ENCODE data around the gene CCDC181.
"Not testable (repeated sequence)": the region's sequence is repeated elsewhere in the genome, so short reads cannot be mapped to it uniquely, and the experiment has no call there.

The CCDC181 gene

DNA sequence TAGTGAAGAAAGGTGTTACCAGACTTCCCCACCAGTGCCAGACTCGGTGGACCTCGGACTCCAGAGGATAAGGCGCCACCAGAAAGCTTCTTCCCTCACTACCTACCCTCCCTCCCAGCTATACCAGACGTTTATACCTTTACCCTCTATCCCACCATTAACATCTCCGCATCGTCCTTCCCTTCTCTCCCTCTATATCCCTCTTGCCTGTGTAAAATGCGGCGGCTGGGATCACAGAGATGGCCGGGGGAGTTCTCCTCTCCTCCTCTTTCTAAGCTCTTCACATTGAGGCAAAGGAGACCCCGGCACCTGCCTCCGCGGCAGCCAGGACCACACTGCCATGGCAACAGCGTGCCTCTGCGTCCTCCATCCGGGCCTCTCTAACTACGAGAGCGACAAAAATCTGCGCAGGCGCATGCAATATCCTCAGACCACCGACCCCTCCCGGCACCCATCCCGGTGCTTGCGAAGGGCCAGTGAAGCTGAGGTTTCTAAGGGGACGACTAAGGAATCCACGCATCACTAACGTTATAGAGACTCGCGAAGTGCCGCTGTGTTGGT, at the start of gene CCDC181:
Gene CCDC181, minus strand, starts transcription at position 394 of the 561 bp plus-strand sequence. CDS start 2,547 bp downstream, outside the sequence.
- no peak for DNase-seq

DNA sequence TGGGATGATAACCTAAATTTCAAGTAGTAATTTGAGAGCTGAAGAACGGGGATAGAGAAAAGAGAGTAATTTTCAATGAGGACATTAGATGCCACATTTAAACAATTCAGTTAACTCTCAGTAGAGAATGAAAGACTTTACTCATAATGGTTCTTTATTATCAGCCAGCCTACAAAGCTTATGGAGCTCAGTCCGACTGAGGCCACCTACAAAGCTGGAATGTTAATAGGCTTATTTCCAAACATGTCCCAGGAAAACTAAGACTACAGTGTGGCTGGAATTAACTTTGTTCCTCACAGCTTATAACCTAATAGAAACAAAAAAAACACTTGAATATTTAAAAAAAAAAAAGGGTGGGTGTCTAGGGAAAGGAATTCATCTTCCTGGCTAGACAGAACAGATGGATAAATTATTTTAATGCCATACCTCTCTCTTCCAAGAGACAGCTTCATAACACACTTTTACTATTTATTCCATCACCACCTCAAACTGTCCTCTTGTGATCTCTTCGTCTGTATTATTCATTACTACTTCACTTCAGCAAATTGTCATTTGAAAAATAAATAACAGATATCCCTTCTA, 48.6 kb upstream of the CCDC181 start:
- no peak for DNase-seq

DNA sequence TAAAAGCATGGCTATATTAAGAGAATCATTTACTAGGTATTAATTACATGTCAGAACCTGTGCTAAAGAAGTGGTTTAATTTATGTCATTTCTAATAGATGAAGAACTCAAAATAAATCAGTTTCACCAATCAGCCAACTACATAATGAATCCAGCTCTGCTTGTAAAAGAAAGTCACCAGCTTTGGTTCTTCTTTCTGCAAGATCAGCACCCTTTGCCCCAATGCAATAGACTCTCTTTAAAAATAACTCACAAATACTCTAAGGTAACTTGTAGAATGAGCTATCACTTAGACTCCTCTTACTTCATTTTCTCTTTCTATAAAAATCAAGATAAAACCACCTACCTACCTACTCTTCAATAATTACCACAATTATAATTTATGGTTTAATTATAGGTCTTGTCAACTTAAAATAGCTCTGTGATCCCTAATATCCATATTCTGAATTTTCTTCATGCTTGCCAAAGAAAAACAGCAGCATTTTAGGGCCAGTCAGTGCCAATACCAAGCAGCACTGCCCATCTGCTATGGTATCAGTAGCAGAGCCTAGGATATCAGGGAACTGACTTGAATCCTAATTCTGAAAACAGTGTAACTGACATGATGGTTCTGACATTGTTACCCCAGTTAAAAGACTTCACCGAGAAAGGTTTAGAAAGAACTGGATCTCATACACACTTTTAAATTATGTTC, 47.2 kb upstream of the CCDC181 start:
- no peak for DNase-seq

DNA sequence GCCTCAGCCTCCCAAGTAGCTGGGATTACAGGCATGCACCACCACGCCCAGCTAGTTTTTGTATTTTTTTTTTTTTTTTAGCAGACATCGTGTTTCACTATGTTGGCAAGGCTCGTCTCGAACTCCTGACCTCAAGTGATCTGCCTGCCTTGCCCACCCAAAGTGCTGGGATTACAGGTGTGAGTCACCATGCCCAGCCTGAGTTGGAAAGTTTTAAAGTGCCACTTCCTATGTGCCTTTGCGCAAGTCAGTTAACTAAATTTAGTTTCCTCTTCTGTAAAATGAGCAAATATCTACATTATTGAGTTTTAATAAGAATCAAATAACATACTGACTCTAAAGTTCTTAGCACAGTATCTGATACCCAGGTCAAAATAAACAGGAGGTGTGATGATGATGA, 46.1 kb upstream of the CCDC181 start:
- DNase-seq = peak; percentile 50 to 66

DNA sequence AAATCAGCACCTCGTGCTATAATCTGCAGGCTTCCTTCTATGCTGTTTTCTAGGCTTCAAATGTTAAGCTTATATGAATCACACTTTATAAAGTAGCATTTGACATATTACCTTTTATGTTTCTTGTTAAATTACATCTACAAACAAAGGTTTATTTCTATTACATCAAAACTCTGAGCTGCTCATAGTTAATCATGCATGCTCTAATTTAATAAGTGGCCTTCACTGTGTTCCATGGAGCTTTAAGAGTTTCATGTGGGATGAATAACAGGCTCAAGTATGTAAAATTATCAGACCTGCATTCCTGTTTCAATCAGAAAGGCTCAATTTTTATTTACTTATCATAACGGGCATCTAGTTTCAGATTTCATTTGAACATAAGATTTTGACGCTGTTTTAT, 45.5 kb upstream of the CCDC181 start:
- DNase-seq = no peak

DNA sequence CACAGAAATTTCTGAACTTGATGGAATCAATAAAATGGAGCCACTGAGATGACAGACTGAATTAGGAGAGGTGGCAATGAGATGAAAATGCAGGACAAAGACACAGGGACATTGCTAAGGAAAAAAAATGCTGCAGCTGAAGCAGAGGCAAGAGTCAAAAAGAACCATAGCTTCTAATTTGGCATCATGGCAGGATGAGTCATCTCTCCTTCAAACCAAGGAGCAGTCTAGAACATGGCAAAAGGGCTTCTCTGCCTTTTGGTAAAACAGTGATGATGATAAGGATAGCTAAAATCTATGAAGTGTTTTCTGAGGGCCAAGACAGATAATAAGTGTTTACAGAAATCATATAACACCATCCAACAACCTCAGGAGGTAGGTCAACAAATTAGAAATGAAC, 41.7 kb upstream of the CCDC181 start:
- DNase-seq = no peak

DNA sequence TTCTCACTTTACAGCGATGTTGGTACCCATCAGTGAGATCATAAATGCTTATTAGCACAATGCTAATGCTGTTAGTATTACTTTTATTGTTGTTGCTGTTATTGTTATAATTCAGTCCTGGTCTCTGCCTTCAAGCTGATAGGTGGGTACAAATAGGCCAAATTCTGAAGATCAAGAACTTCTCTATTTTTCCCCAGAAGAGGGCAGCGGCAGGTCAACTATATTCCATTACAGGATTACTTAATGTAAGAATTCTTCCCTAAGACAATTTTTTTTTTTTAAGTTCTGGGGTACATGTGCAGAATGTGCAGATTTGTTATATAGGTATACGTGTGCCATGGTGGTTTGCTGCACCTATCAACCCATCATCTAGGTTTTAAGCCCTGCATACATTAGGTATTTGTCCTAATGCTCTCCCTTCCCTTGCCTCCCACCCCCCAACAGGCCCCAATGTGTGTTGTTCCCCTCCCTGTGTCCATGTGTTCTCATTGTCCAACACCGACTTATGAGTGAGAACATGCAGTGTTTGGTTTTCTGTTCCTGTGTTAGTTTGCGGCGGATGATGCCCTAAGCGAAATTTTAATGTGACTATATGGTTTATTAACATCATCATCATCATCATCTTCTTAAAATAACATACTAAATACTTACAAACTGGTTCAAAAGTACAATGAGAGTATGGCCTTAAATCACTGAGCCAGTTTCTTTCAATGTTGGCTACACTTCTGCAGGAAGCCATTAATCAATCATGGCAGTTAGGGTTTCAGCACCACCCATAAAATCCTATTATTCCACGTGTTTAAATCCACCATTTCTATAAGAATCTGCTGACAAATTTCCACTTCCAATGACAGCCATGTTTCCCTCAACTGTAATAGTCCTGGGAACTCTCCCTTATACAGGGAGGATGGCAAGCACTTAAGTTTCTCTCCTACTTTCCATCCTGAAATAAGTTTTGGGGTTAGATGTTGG, 39.3 kb upstream of the CCDC181 start:
- DNase-seq = peak; percentile 53 to 61

DNA sequence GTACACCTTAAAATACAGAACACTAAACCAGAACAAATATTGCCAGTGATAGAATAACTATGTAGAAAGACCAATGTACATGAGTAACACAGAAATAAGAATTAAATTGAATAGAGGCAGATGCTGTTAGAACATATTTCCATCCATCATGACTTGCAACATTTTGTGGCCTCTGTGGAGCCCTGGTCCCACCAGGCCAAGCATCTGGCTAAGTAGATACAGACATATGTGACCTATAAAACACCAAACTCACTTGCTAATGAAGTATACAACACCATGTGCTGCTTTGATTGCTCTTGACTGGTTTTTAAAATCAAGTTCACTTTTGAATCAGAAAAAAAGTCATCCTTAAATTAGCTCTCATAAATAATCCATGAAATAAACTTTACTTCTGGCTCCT, 38.0 kb upstream of the CCDC181 start:
- DNase-seq = no peak

DNA sequence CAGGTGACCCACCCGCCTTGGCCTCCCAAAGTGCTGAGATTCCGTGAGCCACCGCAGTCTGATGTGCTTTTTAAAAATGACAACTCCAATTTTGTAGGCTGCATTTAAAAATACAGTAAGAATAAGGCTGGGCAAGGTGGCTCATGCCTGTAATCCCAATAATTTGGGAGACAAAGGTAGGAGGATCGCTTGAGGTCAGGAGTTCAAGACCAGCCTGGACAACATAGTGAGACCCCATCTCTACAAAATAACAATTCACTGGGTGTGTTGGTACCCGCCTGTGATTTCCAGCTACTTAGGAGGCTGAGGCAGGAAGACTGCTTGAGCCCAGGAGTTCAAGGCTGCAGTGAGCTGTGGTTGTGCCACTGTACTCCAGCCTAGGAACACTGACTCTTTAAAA, 35.1 kb upstream of the CCDC181 start:
- DNase-seq = no peak

DNA sequence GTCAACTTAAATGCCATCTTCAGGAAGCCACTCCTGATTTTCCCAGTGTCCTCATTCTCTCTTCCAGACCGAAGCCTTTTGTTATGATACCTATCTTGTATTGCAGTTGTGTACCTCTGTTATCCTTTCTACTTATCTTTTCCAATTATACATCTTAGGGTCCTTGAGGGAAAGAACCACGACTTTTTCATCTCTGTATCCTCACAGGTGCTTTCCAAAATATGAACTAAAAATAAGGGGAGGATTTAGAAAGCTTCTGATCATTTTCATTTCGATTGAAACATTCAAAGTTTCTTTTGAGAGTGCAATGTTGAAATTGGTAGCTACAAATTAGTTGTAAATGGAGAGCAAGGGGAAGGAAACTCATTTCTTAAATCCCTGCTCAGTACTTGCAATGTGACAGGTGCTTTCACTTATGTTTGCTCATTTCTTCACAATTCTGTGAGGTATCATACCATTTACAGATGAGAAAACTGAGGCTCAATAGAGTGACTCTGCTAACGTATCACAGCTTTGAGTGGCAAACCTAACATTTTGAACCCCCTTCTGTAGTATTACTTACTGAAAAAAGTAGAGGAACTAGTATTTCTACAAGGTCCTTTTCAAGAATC, 34.2 kb upstream of the CCDC181 start:
- DNase-seq = no peak

DNA sequence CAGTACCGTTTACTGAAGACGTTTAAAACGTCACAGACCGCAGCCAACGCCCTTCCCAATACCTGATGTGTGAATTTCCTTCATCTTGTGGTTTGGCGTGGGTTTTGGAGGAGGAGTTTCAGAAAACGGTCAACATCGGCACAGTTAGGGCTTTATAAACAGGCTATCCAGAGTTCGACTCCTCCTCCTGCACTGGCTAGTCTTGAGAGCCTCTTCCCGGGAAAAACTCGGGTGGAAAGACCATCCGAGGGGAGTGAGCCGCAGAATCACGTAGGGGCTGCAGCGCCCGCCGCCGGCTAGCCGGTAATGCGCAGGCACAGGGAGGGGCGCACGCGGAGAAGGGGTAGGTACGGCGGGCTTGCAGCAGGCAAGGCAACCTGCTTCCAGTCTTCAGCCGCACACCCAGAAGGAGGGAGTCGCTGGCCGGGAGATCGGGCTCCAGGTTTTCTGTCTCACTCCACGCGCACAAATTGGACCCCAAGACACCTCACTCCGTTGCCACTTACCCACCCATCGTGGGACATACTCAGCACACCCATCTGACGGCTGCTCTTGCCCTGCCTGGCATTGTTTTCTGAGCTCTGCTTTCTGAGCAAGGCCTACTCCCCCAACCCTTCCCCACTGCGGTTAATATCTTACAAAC, 33.0 kb upstream of the CCDC181 start:
- no peak for DNase-seq

DNA sequence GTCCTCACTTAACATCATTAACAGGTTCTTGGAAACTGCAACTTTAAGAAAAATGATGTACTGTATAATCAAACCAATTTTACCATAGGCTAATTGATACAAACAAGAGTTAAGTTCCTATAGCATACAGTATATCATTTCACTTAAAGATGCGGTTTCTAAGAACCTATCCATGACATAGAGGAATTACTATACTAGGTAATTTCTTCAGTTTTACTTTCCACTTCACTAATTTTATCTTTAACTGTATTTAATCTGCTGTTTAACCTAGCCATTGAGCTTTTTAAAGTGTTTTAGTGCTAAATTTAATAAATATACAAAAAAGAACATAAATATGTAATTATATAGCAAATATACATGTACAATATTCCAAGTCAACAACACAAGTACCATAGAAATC, 30.2 kb upstream of the CCDC181 start:
- DNase-seq = no peak

DNA sequence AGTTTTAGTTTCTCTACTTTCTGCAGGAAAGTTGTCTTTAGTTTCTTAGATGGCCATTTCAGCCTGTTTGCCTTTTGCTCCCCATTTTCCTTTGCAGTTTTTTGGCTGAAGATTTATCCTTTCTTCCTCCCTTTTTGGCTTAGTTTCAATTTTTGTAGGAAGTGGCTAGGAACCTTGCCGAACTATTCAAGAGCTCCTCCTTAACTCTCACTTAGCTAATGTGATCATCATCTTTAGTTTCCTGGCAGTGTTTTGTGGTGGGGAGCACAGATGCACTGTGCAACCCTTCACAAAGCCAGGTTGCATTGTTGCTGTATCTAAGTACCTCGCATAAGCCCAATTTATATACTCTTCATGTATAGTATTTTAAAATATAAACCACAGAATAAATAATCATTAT, 28.8 kb upstream of the CCDC181 start:
- DNase-seq = no peak

DNA sequence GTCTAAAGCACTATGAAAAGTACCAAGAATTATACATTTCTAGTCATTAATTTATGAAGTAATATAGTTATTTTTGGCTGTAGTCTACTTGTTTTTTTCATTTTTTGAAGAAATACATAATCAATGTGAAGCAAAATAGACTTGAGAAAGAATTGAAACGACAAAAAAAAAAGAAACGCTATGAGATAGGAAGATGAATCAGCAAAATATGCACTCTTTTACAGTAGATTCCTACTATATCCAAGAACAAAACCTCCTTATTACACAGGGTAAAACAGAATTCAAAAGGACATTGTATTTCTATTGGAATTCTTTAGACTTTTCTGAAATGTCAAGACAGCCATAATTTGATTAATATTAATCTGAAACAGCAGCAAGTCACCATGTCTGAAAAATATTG, 25.6 kb upstream of the CCDC181 start:
- DNase-seq = no peak

DNA sequence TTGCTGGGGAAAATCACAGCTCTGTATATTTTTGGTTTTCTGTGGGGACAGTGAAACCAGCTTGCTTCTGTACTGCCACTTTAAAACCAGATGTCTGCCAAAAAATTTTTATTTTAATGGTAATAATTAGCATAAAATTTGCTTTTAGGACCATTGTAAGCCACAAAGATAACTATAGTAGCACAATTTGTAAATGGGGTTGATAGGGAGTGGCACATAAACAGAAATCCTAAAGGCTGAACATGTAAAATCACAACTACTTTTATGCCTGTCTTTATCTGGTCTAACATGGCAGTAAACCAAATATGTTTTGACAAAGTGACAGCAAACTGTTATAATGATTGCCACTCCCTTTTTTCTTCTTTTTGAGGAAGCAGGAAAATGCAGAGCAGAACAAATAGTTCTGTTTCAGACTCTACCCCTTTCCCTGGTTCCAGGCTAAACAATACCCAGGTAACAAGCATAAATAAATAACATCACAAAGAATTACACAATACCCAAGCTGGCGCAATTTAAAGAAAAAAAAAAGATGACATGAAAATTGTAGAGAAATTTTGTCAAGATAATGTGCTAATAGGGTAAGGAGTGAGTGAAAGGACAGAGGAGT, 24.0 kb upstream of the CCDC181 start:
- no peak for DNase-seq

DNA sequence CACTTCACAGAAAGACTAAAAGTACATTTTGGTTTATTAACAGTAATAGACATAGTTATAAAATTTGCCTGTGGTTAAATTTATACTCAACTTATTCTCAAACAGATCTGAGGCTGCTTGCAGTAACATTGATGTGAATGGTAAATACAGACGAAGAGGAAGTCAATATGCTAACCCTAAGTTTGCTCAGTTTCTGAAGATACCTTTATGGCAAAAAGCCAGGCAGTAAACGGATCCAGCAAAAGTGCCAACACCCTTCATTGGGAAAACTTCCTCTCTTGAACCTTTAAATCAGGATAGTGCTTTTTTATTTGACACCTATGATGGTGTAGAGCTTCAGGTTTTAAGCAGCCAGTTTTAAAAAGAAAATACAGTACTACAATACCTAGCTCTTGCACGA, 16.6 kb upstream of the CCDC181 start:
- DNase-seq = no peak

DNA sequence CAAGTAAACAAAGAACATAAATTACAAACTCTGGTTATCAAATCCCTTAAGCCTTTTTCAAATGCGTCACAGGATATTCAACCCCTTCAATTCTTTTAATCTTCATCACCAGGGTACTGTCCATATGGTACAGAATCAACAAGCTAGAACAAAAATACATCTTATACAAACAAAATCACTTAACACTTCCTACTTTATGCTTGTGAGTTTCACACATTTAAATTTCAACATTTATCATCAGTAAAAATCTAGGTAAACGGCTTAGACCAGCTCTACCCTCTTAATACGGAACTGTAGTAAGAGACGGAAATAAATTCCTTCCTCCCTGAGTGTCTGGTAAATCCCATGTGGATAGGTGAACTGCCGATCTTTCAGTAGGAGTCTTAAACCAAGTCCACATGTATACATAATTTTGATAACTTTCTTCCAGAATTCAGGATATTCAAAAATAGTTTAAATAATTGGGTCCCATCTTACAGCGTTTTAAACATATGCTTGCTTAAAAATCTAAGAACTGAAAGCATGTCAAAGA, 1.0 kb downstream of the CCDC181 start:
- no peak for DNase-seq

DNA sequence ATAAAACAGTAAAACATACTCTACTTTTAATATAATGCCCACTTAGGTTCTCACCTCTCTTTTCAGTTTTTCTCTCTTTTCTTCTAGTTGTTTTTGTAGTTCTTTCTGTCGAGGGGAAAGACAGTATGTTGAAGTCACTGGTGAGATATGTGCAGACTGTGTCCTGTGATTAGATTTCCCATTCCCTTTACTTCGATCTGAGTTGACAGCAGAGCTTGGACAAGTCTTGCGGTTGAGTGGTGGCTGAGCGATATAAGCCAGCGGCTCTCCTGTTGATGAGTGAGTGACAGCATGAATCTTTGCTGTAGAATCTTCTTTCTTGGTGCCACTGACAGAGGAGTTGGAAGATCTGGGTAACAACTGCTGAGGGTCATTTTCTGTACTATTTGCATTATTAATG, 6.0 kb downstream of the CCDC181 start:
- DNase-seq = no peak

DNA sequence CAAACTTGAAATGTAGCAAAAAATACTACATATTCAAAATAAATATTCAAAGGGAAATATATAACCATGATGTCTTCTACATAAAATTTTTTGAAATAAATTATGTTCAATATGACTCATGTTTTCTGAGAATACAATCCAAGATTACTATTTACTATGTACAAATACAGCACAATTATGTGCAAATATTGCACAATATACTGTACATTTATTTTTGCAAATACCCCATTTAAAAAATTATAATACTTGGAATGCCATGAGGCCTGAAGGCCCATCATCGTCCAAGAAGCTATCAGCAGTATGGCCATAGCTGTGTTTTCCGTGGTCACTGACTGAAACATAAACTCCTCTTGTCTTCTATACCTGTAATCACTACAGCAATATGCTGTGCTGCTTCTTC, 12.3 kb downstream of the CCDC181 start:
- no peak for DNase-seq

DNA sequence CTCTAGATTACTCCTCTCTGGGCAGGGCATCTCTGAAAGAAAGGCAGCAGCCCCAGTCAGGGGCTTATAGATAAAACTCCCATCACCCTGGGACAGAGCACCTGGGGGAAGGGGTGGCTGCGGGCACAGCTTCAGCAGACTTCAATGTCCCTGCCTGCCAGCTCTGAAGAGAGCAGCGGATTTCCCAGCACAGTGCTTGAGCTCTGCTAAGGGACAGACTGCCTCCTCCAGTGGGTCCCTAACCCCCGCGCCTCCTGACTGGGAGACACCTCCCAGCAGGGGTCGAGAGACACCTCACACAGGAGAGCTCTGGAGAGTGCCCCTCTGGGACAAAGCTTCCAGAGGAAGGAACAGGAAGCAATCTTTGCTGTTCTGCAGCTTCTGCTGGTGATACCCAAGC, 18.9 kb downstream of the CCDC181 start:
- not testable (repeated sequence) for DNase-seq

DNA sequence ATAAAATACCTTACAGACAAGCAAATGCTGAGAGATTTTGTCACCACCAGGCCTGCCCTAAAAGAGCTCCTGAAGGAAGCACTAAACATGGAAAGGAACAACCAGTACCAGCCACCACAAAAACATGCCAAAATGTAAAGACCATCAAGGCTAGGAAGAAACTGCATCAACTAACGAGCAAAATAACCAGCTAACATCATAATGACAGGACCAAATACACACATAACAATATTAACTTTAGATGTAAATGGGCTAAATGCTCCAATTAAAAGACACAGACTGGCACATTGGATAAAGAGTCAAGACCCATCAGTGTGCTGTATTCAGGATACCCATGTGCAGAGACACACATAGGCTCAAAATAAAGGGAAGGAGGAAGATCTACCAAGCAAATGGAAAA, 24.7 kb downstream of the CCDC181 start:
- DNase-seq = not testable (repeated sequence)

DNA sequence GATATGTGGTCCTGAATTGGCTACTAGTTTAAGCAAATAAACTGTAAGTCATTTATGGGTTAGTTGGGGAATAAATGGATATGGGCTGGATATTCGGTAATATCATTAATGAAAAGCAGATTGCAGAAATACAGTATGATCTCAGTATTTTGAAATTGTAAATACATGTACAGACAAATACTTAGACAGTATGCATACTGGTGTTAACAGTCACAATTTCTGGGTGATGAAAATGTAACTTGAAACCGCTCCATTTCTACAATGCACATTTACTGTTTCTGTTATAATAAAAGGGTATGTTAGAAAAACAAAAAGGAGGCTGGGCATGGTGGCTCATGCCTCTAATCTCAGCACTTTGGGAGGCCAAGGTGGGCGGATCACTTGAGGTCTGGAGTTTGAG, 31.3 kb downstream of the CCDC181 start:
- no peak for DNase-seq

All from AML-193 (cell line).